Mesothelial cell of epicardium (in vitro differentiated cells): ENCODE results near the gene FAM185A. TPM values are rescaled to one million over a fixed set of nuclear protein-coding genes. Genes with fewer than 3 reads are reported as not detected.
"Not testable (repeated sequence)": the region's sequence is repeated elsewhere in the genome, so short reads cannot be mapped to it uniquely, and the experiment has no call there.

Experiments
- DNase-seq, 2 experiments: peaks; one replicate each; pipeline ENCODE4 v3.0.0; 2021; ENCODE audit warnings: low spot score in 2 of 2; ENCODE audit not compliant: unreplicated experiment in 2 of 2
- H3K27ac Mint-ChIP-seq: 2 replicates; pipeline ENCODE4 v1.8.0; 2021; ENCODE audit warnings: mixed read lengths
- H3K27me3 Mint-ChIP-seq: 2 replicates; pipeline ENCODE4 v1.8.0; 2021; ENCODE audit warnings: low read depth, mixed read lengths
- H3K36me3 Mint-ChIP-seq: 2 replicates; pipeline ENCODE4 v1.8.0; 2021; ENCODE audit warnings: mixed read lengths
- H3K4me1 Mint-ChIP-seq: 2 replicates; pipeline ENCODE4 v1.8.0; 2021; ENCODE audit warnings: mixed read lengths
- H3K4me3 Mint-ChIP-seq: 2 replicates; pipeline ENCODE4 v1.8.0; 2021; ENCODE audit warnings: mild to moderate bottlenecking, moderate library complexity, mixed read lengths
- H3K9me3 Mint-ChIP-seq: 2 replicates; pipeline ENCODE4 v1.8.0; 2021; ENCODE audit warnings: mixed read lengths
- CTCF ChIP-seq: fragments of 200-600 bp; sonication (generic); IDR thresholded peaks from one replicate; pipeline ENCODE4 v1.5.0; 2021; ENCODE audit warnings: antibody characterized with exemption; ENCODE audit not compliant: unreplicated experiment
- total RNA-seq: library from RNA; stranded (reverse); gene quantifications from 3 replicates; pipeline ENCODE4 v1.2.1, GENCODE V29; 2021

FAM185A gene
- total RNA-seq, 1 donor from 2014 or later = 11.6 TPM

- H3K27me3 Mint-ChIP-seq, DNase-seq, H3K4me3 Mint-ChIP-seq, H3K4me1 Mint-ChIP-seq, H3K27ac Mint-ChIP-seq: not testable (repeated sequence)
- Mint-ChIP-seq H3K36me3 (peaks cover 26% of the 10 kb centered on the region), H3K9me3 (peaks cover 11% of the 10 kb centered on the region)
These were observed 45.8 kb downstream of the FAM185A start for GRCh38 chr7:102794567-102794966.

- H3K27me3 Mint-ChIP-seq, H3K4me1 Mint-ChIP-seq, H3K4me3 Mint-ChIP-seq, H3K27ac Mint-ChIP-seq, DNase-seq: not testable (repeated sequence)
- Mint-ChIP-seq H3K36me3 (peaks cover 38% of the 10 kb centered on the region), H3K9me3 (peaks cover 26% of the 10 kb centered on the region)
These were observed 47.3 kb downstream of the FAM185A start for GRCh38 chr7:102795987-102796595.

GRCh38 chr7:102806613-102807012 is 57.8 kb downstream of the FAM185A start:
- no peak for DNase-seq
- H3K36me3 Mint-ChIP-seq = peaks cover 32% of the 10 kb centered on the region
- no peak overlapping the region for H3K27ac Mint-ChIP-seq
- no peak for TF ChIP-seq CTCF
- H3K4me3 Mint-ChIP-seq = no peak overlapping the region
- H3K9me3 Mint-ChIP-seq = peaks cover 43% of the 10 kb centered on the region
- peaks cover 7% of the 10 kb centered on the region for H3K4me1 Mint-ChIP-seq
- no peaks in the 10 kb centered on the region for H3K27me3 Mint-ChIP-seq

GRCh38 chr7:102810916-102811315 is 62.1 kb downstream of the FAM185A start:
- peaks cover 17% of the 10 kb centered on the region for H3K36me3 Mint-ChIP-seq
- TF ChIP-seq CTCF = no peak
- H3K4me1 Mint-ChIP-seq = peaks cover 27% of the 10 kb centered on the region
- no peak overlapping the region for H3K27ac Mint-ChIP-seq
- H3K4me3 Mint-ChIP-seq = no peak overlapping the region
- H3K27me3 Mint-ChIP-seq = no peaks in the 10 kb centered on the region
- no peak for DNase-seq
- peaks cover 9% of the 10 kb centered on the region for H3K9me3 Mint-ChIP-seq

- Mint-ChIP-seq H3K4me1 (peaks cover 27% of the 10 kb centered on the region), H3K36me3 (peaks cover 17% of the 10 kb centered on the region), H3K4me3 (no peak overlapping the region), H3K9me3 (peaks cover 9% of the 10 kb centered on the region), H3K27me3 (no peaks in the 10 kb centered on the region), H3K27ac (peak overlapping the region; percentile 73)
- DNase-seq = no peak
- no peak for TF ChIP-seq CTCF
These were observed 63.3 kb downstream of the FAM185A start for GRCh38 chr7:102811942-102812678.

- H3K36me3 Mint-ChIP-seq = peaks cover 13% of the 10 kb centered on the region
- H3K4me1 Mint-ChIP-seq = peaks cover 36% of the 10 kb centered on the region
- H3K27me3 Mint-ChIP-seq = no peaks in the 10 kb centered on the region
- peaks cover 3% of the 10 kb centered on the region for H3K9me3 Mint-ChIP-seq
- TF ChIP-seq CTCF = no peak
- H3K27ac Mint-ChIP-seq = no peak overlapping the region
- H3K4me3 Mint-ChIP-seq = no peak overlapping the region
- no peak for DNase-seq
These were observed 64.6 kb downstream of the FAM185A start for GRCh38 chr7:102813191-102814024.
